ENCODE results near the gene ICAM4. TPM values are rescaled to one million over a fixed set of nuclear protein-coding genes. Genes with fewer than 3 reads are reported as not detected.
"Not testable (repeated sequence)": the region's sequence is repeated elsewhere in the genome, so short reads cannot be mapped to it uniquely, and the experiment has no call there.

Gene ICAM4
- total RNA-seq, 2 experiments from 2014 or later = 0.38 TPM; not detected in 1

GRCh38 chr19:10279737-10280442 lies 6.9 kb upstream of the ICAM4 start:
- Histone ChIP-seq H3K9me2 (ENCODE audit: insufficient read depth, low read length) (no peaks in the 10 kb centered on the region), H3K4me3 (ENCODE audit: low read depth, low read length, poor library complexity, severe bottlenecking) (no peak overlapping the region), H4K20me1 (ENCODE audit: insufficient read depth, low read length) (no peaks in the 10 kb centered on the region), H3K4me1 (ENCODE audit: insufficient read depth, low read length, poor library complexity, severe bottlenecking) (no peaks in the 10 kb centered on the region), H3K36me3 (ENCODE audit: insufficient read depth, low read length) (0 out of 2 replicates have a peak, but pooled peaks cover 12% of the 10 kb centered on the region), H2AFZ (ENCODE audit: low read length) (no peak overlapping the region), H3K4me2 (ENCODE audit: low read length) (no peak overlapping the region), H3K79me2 (ENCODE audit: insufficient read depth, low read depth, low read length) (no peaks in the 10 kb centered on the region), H3K27ac (ENCODE audit: low read depth, low read length, poor library complexity, severe bottlenecking) (no peak overlapping the region), H3K9me3 (ENCODE audit: low read length) (no peaks in the 10 kb centered on the region)
- CTCF ChIA-PET (ENCODE audit: unreplicated experiment) = no interaction called here
- intact Hi-C loops (cut with micrococcal nuclease; ENCODE audit: unreplicated experiment) = no loop called here
- BruUV-seq (replicated peaks) = no TSS peak
- DNase-seq (ENCODE audit: low spot score) = no peak
- TF ChIP-seq EZH2phosphoT487 (IDR thresholded peaks at IDR 0.05; ENCODE audit: borderline replicate concordance, low read depth, low read length) = no peak
- TF ChIP-seq, protein P1, sequence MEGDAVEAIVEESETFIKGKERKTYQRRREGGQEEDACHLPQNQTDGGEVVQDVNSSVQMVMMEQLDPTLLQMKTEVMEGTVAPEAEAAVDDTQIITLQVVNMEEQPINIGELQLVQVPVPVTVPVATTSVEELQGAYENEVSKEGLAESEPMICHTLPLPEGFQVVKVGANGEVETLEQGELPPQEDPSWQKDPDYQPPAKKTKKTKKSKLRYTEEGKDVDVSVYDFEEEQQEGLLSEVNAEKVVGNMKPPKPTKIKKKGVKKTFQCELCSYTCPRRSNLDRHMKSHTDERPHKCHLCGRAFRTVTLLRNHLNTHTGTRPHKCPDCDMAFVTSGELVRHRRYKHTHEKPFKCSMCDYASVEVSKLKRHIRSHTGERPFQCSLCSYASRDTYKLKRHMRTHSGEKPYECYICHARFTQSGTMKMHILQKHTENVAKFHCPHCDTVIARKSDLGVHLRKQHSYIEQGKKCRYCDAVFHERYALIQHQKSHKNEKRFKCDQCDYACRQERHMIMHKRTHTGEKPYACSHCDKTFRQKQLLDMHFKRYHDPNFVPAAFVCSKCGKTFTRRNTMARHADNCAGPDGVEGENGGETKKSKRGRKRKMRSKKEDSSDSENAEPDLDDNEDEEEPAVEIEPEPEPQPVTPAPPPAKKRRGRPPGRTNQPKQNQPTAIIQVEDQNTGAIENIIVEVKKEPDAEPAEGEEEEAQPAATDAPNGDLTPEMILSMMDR (conservative IDR thresholded peaks at IDR 0.05; ENCODE audit: low read length) = no peak
- POLR2A ChIA-PET = interaction anchor here (0.7 to 1.3 kb wide), 4 partner anchors 8 to 54 kb away, joined by 3 read pairs; partner anchors contain the start of gene ICAM5

- H3K9me3 ChIP-seq (ENCODE audit: low read length); H3K4me3 ChIP-seq (ENCODE audit: low read depth, low read length, poor library complexity, severe bottlenecking); BruUV-seq (replicated peaks); H3K4me2 ChIP-seq (ENCODE audit: low read length); H3K27ac ChIP-seq (ENCODE audit: low read depth, low read length, poor library complexity, severe bottlenecking); H2AFZ ChIP-seq (ENCODE audit: low read length); intact Hi-C loops (cut with micrococcal nuclease; ENCODE audit: unreplicated experiment); DNase-seq (ENCODE audit: low spot score); CTCF ChIA-PET (ENCODE audit: unreplicated experiment); H4K20me1 ChIP-seq (ENCODE audit: insufficient read depth, low read length); H3K79me2 ChIP-seq (ENCODE audit: insufficient read depth, low read depth, low read length); H3K9me2 ChIP-seq (ENCODE audit: insufficient read depth, low read length): not testable (repeated sequence)
- peaks cover 18% of the 10 kb centered on the region for H3K4me1 ChIP-seq (ENCODE audit: insufficient read depth, low read length, poor library complexity, severe bottlenecking)
- H3K36me3 ChIP-seq (ENCODE audit: insufficient read depth, low read length) = peaks cover 23% of the 10 kb centered on the region; the same call in 1 of the 2 replicates
- POLR2A ChIA-PET = interaction anchor here (0.6 kb wide), 1 partner anchor 44 kb away, joined by 3 read pairs; no protein-coding TSS in a partner anchor
Observed at GRCh38 chr19:10282043-10282442, 4.7 kb upstream of the ICAM4 start.

- no peak overlapping the region for H3K4me2 ChIP-seq (ENCODE audit: low read length)
- no peaks in the 10 kb centered on the region for H4K20me1 ChIP-seq (ENCODE audit: insufficient read depth, low read length)
- no peak overlapping the region for H3K27ac ChIP-seq (ENCODE audit: low read depth, low read length, poor library complexity, severe bottlenecking)
- ChIA-PET POLR2A (interaction anchor here (0.6 kb wide), 1 partner anchor 54 kb away, joined by 6 read pairs; no protein-coding TSS in a partner anchor), CTCF (ENCODE audit: unreplicated experiment) (no interaction called here)
- intact Hi-C loops (cut with micrococcal nuclease; ENCODE audit: unreplicated experiment) = no loop called here
- H3K9me3 ChIP-seq (ENCODE audit: low read length) = no peaks in the 10 kb centered on the region
- H3K79me2 ChIP-seq (ENCODE audit: insufficient read depth, low read depth, low read length) = no peaks in the 10 kb centered on the region
- no peak overlapping the region for H2AFZ ChIP-seq (ENCODE audit: low read length)
- no peak overlapping the region for H3K4me3 ChIP-seq (ENCODE audit: low read depth, low read length, poor library complexity, severe bottlenecking)
- TF ChIP-seq EZH2phosphoT487 (IDR thresholded peaks at IDR 0.05; ENCODE audit: borderline replicate concordance, low read depth, low read length) = no peak
- TF ChIP-seq, protein P1 (conservative IDR thresholded peaks at IDR 0.05; ENCODE audit: low read length) = no peak
- peaks cover 31% of the 10 kb centered on the region for H3K4me1 ChIP-seq (ENCODE audit: insufficient read depth, low read length, poor library complexity, severe bottlenecking)
- no TSS peak for BruUV-seq (replicated peaks)
- no peaks in the 10 kb centered on the region for H3K9me2 ChIP-seq (ENCODE audit: insufficient read depth, low read length)
- H3K36me3 ChIP-seq (ENCODE audit: insufficient read depth, low read length) = peaks cover 23% of the 10 kb centered on the region; the same call in 1 of the 2 replicates
- no peak for DNase-seq (ENCODE audit: low spot score)
Observed at GRCh38 chr19:10283301-10284064, 3.3 kb upstream of the ICAM4 start.

All from OCI-LY7 (cell line).